Putamen (tissue), 1 donor: Measurements from ENCODE around the gene EEFSEC.

ENCODE experiments used
- DNase-seq: peaks from one replicate; pipeline ENCODE4 v3.0.0-alpha.2; 2016; ENCODE audit warnings: low spot score

EEFSEC gene

DNA sequence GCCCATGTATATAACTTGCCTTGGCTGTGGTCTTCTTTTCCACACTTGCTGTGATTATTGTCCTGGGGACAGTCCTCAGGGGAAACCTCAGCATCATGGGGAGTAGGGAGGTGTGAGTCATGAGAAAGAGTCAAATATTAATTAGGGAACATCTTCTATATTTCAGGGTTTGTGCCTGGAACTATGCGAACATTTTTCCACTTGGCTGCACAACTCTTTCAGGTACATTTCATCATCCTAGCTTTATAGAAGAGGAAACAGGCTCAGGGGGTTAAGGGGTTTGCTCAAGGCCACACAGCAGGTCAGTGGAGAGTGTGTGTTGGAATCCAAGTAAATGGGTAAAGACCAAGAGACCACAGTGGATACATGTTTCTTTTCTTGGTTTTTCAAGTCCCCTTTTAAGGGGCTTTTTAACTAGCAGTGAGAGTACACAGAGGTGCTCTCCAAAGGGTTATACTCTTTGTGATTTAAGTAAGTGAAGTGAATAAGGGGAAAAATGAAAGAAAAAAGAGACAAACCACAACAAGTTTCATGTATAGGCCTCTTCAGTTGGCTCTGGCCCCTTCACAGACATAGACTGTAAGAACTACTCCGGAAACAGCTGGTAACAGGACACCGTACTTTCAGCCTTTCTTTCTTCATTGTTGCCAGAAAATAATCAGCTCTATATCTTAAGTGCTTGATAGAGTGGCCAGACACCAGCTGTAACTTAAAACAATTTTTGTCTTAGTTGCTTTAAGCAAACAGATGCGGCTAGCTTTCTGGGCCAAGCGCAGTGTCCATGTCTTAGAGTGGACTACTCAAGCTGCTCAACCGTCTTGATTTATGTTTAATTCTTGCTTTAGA, 64.6 kb downstream of the EEFSEC start:
- DNase-seq = no peak

- no peak for DNase-seq
Observed at GRCh38 chr3:128218548-128219257, 65.4 kb downstream of the EEFSEC start.

DNA sequence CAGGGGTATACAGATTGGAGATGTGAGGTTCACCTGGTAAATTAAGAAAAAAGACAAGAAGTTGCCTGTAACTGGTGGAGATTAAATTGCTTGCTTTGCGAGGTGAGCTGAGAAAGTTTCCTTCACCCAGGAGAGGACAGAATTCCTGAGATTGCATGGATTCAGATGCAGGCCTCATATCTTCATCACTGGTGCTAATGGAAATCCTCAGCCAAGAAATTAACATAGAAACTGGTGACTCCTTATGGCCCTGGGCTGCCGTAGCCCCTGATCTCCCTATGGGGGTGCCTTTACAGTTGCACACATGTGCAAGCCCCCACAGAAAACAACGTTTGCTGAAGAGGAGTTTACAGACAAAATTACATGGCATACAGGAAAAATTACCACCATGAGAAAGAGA, 68.0 kb downstream of the EEFSEC start:
- no peak for DNase-seq

- no peak for DNase-seq
Observed at GRCh38 chr3:128222796-128223385, 69.6 kb downstream of the EEFSEC start.

GRCh38 chr3:128226186-128226725, 73.0 kb downstream of the EEFSEC start:
- no peak for DNase-seq

DNA sequence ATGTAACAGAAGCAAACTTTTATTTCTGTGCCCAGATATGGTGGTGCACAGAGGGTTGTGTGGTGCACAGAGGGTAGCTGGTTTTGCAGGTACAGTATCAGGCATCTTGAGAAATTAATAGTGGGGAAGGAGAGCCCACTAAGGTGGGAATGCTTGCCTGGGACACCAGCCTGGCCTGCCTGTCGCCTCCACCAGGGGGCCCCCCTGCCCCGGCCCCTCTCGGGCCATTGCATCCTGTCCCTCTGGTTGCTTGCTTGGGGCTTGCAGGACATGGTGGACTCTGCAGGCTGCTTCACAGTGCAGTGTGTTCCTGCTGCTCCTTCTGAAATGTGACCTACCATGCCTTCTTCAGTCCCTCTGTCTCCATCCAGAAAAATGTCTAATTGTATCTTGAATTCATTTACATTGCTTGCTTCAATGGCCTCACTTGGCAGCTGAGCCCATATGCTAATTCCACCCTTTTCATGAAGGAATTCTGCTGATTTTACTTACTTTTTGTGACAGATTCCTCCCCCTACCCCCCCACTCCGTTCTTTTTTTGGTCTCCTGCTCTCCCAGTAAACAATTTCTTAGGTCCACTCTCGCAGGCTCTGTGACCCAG, 73.6 kb downstream of the EEFSEC start:
- no peak for DNase-seq

GRCh38 chr3:128227507-128227906, 74.2 kb downstream of the EEFSEC start:
- no peak for DNase-seq

GRCh38 chr3:128228366-128228910, 75.2 kb downstream of the EEFSEC start:
- no peak for DNase-seq

DNA sequence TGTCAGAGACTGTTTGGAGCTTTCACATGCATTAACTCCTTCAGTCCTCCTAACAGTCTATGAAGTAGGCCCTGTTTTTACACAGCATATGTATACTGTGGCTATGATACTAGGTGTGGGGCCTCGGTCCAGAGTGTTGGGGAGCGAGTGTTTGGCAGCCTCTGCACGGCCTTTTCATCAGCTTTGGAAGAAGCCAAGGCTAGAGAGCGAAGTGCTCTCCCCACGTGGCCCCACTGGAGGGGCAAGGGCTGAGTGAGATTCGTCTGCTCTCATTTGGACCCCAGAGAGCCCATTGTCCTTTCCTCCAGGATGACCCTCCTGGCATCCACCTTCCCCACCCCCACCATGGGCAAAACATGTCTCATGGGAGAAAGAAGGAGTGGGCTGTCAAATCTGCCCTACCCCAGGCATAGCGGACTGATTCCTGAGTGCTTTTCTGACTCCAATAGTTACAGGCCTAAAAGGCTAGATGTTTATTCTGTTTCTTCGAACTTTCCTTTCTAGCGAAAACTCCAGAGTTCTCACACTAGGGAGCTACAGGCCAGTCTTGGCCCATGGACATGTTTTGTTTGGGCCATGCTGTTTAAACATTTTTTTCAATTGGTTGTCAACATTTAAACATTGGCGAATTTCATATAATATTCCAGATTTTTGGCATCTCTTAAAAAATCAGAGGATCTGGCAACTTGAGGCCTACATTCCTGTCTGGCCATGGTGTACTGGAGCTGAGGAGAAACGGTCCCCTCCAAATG, 76.0 kb downstream of the EEFSEC start:
- no peak for DNase-seq

- no peak for DNase-seq
Observed at GRCh38 chr3:128231606-128232005, 78.3 kb downstream of the EEFSEC start.

DNA sequence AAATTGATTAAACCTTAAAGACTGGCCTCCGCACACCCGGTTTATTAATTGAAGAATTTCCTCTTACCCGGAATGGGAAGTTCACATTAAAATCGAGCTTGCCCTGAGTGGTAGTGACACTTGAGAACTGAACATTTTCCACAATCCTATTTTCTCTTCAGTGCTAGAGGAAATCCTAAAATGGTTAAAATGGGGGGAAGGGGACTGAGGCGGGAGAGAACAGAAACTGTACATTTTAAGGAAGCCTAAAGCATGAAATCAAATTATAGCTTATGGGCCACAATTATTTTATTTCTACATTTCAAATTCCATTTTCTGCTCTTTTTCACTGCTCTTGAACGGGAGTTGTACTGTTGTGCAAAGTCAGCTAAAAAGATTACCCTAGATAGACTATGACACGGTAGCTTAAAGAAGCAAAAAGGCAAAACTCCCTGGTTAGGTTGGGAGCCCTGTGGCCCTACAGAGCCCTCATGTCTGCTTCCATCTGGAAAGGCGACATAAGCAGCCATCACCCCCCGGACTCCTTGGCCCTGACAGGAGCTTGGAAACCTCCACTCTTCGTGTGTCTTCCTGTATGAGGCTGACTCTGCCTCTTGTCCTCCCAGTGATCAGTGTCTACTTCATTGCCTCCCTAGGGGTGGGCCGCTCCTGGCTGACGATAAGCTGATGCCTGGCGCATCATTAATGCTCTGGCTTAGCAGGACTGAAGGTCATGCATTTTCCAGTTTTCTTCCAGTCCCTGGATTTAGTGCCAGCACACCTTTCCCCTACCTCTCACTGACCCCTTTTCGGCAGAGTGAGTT, 79.3 kb downstream of the EEFSEC start:
- DNase-seq = no peak

DNA sequence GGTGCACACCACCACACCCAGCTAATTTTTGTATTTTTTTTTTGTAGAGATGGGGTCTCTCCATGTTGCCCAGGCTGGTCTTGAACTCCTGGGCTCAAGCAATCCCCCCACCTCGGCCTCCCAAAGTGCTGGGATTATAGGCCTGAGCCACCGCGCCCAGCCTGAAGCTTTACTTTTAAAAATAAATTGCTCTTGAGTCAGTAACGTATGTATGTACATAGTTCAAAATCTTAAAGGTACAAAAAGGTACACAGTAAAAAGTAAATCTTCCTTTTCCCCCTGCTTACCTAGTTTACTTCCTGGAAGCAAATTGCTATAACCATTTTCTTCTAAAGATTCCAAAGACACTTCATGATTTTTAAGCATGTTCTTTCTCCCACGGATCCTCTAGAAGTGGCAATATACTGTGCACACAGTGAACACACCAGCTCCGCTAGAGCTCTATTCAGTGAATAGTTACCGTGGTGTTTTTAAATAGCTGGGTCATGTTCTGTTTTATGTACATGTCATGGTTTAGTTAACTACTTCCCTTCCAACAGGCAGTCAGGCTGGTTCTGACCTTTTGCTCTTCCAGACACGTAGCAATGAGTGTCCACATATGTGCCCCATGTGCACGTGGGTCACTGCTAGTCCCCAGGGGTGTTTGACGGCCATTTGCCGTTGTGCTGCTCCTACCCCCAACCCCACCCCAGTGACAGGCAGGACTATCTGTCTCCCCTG, 82.1 kb downstream of the EEFSEC start:
- DNase-seq = no peak

DNA sequence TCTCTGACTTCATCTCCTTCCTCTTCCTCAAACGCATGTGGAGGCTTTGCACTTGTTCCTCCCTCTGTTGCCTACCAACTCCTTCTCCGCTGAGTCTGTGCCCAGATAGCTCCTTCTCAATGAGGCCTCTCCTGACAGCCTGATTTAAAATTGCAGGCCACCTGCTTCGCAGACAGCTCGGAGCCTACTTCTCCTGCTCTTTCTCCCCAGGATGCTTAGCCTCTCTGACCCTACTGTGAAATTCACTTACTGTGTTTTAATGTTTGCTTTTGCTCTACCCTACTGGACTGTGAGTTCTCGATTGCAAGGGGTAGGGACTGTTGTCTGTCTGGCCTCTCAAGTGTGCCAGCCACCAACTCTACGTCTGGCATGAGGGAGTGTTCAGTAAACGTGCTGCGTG, 83.4 kb downstream of the EEFSEC start:
- no peak for DNase-seq

GRCh38 chr3:128237348-128238183, 84.3 kb downstream of the EEFSEC start:
- no peak for DNase-seq

GRCh38 chr3:128238184-128238489, 84.9 kb downstream of the EEFSEC start:
- DNase-seq = no peak

DNA sequence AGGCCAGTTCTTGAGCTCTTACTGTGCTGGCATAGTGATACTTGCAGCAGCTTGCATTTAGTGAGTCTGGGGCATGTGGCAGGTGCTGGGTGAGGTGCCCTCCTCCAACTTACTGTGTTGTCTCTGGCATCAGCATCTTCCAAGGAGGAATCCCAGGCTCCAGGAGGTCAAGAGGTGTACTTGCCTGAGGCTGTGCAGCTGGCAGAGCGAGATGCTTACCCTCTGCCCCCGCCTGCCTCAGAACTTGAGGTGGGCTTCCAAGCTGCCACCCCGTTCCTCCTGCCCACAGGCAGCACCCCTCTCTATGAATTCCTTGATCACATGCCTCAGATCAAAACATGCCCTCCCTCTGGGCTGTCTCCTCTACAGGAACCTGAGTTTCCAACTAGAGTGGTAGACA, 86.0 kb downstream of the EEFSEC start:
- DNase-seq = no peak

GRCh38 chr3:128240232-128240631, 87.0 kb downstream of the EEFSEC start:
- no peak for DNase-seq

- DNase-seq = no peak
Observed at GRCh38 chr3:128241741-128242140, 88.5 kb downstream of the EEFSEC start.
